ENCODE measurements around the gene COPB2.

The COPB2 gene

GRCh38 chr3:139307601-139308555, 81.6 kb downstream of the COPB2 start:
- no peak overlapping the region for H3K4me3 ChIP-seq (ENCODE audit: control insufficient read depth, low read depth, low read length)
- TF ChIP-seq, protein P1, sequence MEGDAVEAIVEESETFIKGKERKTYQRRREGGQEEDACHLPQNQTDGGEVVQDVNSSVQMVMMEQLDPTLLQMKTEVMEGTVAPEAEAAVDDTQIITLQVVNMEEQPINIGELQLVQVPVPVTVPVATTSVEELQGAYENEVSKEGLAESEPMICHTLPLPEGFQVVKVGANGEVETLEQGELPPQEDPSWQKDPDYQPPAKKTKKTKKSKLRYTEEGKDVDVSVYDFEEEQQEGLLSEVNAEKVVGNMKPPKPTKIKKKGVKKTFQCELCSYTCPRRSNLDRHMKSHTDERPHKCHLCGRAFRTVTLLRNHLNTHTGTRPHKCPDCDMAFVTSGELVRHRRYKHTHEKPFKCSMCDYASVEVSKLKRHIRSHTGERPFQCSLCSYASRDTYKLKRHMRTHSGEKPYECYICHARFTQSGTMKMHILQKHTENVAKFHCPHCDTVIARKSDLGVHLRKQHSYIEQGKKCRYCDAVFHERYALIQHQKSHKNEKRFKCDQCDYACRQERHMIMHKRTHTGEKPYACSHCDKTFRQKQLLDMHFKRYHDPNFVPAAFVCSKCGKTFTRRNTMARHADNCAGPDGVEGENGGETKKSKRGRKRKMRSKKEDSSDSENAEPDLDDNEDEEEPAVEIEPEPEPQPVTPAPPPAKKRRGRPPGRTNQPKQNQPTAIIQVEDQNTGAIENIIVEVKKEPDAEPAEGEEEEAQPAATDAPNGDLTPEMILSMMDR (conservative IDR thresholded peaks at IDR 0.05; ENCODE audit: control insufficient read depth, insufficient read depth, low read depth, low read length): no peak
- no peak for DNase-seq (ENCODE audit: low read depth)
